NCI-H82 treated with DMSO at 0.1 percent for 48 hours (cell line): ENCODE measurements around the gene NES.

Source experiments
- DNase-seq: peaks from one replicate; lab custom pipeline; 2025; ENCODE audit not compliant: unreplicated experiment; lab: John Stamatoyannopoulos, UW

The NES gene

DNA sequence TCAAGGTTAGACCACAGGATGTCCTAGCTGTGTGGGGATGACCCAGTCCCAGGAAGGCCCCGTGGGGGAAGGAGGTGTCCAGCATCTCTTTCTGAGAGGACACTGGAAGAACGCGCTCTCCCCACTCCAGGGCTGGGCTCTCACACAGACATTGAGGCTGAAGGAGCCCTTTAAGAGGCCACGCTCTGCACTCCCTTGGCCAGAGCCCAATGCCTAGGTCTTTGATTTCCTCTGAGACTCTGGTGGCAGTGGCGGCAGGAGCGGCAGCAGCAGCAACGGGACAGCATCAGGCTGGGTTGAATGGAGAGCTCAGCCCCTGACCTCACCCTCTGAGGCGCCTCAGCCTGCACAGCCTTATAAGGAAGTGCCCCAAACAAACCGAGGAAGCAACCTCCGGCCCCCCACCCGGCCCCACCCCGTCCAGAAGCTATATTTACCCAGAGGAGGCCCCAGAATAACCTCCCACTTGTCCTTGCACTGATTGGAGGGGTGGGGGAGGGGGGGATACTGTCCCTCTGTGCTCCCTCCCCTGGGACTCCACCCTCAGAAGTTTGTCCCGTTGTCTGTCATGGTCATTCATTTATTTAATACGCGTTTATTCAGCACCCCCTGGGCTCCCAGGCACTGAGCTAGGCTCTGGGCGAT is 12.3 kb downstream of the NES start:
- DNase-seq: no peak

DNA sequence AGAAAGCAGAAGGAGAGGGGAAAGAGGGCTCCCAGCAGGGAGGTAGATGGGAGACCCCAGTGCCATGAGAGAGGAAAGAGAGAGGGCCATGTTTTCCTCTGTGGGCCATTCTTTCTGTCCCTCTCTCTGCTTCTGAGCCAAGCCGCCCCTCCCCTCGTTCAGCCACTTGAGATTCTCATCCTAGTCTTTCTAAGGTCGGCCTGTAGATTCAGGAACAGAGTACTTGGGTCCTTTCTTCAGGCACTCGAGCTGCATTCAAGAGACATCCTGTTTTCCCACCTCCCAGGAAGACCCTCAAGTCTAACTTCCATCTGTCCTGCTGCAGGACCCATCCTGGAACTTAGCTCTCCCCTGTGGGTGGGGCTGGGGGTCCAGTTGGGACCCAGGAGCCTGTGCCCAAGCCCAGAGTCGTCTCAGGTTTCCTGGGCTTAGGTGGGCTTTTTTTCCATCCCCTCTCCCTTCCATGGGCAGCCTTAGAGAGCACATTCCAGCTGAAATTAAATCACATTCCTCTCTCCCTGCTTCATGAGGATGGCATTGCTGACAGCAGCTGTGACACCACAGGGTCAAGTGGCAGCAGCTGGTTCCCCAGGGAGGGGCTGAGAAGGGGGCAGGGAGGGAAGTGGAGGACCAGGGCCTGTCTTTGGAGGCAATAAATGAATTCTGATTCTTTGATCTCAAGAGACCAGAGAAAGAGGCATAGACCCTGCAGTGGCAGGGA is 13.0 kb downstream of the NES start:
- no peak for DNase-seq

DNA sequence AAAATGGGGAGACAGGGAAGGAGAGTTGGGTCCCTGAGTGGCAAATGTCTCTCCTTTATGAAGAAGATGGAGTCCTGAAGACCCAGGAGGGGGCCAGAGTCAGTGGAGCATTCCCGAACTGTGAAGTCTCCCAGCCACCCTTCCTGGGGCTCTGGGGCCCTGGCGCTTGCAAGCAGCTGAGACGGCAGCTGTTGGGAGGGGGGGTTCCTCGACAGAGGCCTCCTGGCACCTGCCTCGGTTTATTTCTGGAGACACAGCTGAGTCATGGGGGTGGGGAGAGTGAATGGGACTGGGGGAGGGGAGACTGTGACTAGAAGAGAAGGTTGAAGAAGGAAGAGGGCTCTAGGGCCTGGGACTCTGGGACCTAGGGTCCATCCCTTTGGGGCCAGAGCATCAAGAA is 14.0 kb downstream of the NES start:
- peak; percentile 76 for DNase-seq

DNA sequence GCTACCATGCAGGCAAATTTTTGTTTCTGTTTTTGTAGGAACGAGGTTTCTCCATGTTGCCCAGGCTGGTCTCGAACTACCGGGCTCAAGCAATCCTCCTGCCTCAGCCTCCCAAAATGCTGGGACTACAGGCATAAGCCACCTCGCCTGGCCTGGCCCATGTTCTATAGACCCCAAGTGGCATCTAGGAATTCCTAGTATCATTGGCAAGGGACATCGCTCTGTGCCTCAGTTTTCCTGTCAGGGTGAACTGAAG is 14.5 kb downstream of the NES start:
- DNase-seq: no peak

DNA sequence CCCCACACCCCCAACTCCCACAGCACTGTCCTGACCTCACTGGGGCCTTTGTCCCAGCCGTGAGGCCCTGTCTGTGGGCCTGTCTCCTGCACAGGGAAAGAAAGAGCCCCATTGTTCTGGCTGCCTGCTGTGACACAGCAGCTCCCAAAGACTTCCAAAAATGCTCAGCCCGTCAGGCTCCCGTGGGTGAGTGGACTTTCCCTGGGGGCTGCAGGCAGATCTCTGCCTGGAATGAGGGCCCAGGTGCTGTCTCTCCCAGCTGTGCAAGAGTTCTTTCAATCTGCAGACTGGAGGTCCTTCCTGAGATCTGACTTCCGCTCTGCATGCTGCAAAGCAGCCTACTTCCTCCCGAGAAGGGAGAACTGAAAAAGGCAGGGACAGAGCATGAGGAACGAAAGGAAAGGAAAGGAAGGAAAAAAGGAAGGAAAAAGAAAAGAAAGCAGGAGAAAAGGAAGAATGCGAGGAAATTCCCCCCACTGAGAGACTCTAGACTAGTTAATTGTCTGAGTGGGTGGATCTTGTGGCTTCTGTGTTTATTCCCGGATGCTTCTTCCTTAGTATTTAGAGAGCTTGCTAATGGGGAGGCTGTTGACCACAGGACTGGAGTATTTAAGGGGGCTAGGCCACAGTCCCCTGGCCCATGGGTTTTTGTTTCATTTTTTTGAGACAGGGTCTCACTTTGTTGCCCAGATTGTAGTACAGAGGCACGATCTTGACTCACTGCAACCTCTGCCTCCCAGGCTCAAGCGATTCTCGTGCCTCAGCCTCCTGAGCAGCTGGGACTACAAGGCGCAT is 15.0 kb downstream of the NES start:
- DNase-seq: no peak

DNA sequence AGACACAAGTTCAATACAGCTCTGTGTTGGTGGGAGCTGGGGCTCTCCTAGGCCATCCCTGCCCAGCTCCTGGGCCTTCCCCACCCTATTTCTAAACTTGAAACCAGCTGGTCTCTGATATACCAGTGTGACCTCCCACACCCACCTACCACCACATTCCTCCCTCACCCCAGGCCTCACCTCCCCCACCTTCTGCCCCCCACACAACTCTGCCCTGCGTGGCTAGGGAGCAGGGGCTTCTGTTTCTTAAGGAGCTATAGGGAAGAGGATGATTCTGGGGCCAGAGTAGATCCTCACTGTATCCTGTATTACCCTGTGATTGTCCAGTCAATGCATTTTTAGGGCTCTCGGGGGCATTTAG is 16.5 kb downstream of the NES start:
- DNase-seq: no peak

DNA sequence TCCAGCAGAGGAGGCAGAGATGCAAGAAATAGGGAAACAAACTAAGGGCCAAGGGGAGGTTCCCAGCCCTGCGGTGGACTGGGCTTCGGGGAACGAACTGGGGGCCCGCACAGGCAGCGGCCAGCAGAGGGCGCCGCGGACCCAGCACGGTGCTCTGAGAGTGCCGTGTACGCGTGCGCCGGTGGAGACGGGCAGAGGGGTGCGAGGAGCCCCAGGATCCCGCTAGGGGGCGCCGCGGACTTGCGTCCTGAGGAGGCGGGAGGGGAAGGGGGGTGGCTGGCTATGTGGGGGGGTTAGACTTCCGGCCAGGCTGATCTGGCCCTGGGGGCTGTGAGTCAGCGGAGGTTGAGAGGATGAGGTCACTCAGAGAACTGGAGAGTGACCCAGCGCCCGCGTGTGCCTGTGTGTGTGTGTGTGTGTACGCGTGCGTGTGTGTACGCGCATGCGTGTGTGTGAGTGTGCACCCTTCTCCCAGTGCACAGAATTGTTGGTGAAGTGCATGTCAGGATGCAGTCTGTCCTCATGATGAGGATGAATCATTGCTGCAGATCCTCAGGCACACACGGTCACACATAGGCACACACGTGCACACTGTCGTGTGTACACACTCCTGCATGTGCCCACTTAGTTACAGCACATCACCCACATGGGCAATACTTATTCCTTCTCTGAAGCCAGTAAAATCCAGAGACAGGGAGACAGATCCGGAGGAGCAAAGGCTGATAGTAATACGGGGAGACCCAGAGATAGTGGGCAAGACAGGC is 17.0 kb downstream of the NES start:
- peak; percentile 87 for DNase-seq

DNA sequence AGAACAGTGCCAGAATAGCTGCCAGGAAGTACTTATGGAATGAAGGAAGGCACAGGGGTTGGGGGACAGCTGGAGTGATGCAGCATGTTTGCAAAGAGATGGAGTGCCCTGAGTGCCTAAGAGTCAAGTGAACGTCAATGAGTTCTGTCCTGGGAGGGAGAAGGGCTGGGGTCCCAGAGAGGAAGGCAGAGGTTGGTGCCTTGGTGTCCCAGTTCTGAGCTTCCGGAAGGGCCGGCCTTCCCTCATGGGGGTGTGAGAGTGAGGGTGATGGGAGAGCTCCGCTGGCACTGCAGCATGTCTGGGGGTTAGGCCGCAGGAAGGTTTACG is 17.6 kb downstream of the NES start:
- DNase-seq: no peak

DNA sequence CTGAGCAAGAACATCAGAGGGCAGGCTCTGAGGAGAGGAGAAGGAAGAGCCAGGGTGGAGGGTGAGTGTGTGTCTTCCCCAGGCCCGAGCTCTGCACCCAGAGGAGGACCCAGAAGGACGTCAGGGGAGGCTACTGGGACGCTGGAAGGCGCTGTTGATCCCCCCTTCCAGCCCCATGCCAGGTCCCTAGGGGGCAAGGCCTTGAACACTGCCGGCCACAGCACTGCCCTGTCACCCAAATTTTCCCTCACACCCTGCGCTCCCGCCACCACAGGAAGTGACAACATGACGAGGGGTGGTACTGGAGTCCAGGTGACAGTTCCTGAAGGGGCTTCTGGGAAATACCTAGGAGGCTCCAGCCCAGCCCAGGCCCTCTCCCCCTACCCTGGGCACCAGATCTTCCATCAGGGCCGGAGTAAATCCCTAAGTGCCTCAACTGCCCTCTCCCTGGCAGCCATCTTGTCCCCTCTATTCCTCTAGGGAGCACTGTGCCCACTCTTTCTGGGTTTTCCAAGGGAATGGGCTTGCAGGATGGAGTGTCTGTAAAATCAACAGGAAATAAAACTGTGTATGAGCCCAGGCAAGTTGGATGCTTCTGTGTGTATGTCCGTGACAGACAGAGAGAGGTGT is 18.1 kb downstream of the NES start:
- no peak for DNase-seq

DNA sequence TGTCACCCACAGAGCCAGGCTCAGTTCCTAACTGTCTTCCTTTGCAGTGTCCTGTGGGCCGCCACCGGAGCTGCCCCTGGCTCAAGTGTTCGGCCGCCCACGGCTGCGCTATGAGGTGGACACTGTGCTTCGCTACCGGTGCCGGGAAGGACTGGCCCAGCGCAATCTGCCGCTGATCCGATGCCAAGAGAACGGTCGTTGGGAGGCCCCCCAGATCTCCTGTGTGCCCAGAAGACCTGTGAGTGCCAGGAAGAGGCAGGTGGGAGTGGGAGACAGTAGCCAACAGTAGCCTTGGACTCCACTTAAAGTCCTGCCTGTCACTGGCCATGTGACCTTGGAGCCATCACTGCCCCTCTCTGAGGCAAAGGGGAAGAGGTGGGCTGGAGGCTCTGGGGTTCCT is 18.7 kb downstream of the NES start:
- DNase-seq: no peak

DNA sequence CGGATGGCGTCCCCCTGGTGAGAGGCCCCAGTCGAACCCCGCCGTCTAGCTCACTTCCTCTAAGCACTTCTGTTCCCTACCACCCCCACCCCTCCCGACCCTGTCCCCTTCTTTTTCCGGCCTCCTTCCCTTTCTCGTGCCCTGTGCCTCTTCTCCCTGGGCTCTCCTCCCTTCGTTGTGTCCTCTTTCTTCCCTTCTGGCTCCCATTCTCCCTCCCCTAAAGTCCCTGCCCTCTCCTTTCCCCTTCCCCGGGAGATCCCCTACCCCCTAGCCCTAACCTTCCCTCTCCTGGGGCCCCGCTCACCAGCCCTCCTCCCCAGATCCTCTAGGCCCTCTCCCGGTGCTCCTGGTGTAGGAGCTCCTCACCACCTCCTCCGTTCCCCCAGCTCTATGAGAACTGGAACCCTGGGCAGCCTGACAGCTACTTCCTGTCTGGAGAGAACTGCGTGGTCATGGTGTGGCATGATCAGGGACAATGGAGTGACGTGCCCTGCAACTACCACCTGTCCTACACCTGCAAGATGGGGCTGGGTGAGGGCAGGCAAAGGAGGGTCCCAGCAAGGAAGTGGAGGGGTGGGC is 19.4 kb downstream of the NES start:
- DNase-seq: no peak

DNA sequence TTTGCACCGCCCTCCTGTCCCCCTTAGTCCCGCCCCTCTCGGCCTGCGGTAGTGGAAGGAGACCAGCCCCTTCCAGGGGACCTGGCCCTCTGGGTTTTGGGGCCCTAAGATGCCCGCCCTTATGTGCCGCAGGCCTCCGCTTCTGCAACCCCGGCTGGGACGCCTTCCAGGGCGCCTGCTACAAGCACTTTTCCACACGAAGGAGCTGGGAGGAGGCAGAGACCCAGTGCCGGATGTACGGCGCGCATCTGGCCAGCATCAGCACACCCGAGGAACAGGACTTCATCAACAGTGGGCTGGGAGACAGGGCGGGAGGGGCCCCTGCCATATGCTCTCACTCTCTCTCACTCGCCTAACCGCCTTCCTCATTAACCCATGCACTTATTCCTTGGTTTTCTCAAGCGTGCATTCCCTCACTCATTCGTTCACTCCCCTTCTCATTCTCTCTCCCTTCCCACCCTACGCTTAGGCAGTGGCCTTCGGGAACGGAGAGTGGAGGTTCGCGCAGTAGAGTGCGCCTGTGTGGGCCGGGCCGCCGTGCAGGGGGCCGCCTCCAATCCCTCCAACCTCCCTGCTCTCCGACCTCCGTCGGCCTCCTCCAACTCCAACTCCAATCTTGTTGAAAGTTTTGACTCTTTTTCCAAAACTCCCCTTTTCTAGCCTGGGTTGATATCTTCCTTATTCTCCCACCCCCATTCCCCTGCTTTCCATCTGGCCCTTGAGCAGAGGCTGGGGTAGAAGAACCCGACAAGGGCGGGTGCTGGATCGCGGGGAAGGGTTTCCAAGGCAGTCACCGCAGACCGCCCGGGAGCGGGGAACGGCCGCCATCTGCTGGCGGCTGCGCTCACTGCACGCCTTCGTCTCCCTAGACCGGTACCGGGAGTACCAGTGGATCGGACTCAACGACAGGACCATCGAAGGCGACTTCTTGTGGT is 20.1 kb downstream of the NES start:
- peak; percentile 58 for DNase-seq

DNA sequence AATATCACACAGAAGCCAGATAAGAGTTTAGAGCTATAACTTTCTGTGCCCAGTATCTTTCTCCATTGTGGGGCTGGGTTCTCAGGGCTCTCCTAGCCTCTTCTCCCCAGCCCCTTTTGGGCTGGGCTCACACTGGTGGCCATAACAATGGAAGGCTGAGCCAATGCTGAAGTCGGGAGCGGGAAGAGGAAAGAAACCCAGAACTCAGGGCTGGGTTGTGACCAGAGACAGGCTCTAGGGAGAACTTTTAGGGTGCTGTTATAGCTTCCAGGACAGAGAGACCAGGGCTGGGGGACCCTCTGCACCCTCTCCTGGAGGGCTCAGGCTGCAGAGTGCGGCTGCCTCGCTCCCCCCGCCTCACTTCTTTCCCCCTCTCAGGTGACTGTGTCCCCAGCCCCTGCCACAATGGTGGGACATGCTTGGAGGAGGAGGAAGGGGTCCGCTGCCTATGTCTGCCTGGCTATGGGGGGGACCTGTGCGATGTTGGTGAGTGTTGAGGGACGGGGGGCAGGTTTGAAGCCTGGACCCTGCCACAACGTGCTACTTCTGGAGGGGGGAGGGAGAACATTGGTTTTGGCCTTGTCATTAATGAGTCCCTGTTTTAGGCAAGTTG is 21.2 kb downstream of the NES start:
- DNase-seq: no peak

DNA sequence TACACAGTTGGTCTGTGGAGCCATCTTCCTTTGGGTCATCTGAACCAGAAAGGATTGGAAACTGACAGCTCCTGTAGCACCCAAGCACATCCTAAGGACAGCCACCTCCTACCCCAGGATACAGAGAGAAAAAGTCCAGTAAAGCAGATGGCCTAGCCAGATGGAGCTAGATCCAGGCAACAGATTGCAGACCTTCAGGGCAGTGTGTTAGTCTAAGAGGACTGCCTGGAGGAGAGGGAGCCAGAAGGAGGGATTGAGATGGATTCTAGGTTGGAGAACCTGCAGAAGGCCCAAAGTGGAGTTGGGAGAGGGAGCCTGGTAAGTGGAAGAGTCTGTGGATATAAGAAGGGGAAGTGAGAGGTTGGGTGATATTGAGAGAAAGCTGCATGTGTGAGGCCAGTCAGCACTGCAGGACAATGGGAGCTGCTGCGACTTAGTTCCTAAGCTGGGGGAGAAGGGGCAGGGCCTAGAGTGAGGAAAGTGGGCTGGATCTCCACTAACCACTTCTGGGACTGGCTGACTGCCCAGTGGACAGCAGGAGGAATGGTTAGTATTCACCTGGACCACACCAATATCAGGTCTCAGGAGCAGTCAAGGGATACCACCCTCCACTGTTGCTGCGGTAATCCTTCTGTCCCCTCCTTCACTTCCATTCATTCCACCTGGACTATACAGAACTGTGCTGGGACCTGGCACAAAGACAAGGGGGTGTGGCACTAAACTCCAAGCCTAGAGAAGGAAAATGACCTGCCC is 21.9 kb downstream of the NES start:
- DNase-seq: peak; percentile 67

DNA sequence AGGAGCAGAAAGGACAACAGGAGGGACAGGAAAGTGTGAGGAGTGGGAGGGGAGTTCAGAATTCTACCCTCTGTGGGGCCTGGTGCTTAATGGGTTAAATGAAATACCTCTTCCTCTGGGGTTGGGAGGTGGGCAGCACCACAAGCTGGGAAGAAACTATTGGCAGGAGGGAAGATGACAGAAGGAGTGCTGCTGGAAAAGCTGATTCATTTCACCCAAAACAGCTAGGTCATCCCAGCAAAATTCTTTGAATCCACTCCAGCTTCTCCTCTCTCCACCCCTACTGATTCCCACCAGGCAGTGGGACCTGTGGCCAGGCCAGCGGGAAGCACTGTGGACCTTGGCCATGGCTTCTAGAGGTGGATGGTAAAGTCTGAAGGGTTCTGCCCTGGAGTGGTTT is 22.5 kb downstream of the NES start:
- DNase-seq: no peak

DNA sequence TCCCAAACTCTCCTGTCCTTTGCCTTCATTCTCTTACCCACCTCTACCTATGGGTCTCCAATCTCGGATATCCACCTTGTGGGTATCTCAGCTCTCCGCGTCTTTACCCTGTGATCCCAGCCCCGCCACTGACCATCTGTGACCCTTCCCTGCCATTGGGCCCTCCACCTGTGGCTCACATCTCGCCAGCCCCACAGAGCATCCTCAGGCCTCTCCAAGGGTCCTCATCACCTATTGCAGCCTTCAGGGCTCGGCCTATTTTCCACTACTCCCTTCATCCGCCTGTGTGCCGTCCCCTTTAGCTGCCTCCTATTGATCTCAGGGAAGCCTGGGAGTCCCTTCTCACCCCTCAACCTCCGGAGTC is 24.2 kb downstream of the NES start:
- no peak for DNase-seq

DNA sequence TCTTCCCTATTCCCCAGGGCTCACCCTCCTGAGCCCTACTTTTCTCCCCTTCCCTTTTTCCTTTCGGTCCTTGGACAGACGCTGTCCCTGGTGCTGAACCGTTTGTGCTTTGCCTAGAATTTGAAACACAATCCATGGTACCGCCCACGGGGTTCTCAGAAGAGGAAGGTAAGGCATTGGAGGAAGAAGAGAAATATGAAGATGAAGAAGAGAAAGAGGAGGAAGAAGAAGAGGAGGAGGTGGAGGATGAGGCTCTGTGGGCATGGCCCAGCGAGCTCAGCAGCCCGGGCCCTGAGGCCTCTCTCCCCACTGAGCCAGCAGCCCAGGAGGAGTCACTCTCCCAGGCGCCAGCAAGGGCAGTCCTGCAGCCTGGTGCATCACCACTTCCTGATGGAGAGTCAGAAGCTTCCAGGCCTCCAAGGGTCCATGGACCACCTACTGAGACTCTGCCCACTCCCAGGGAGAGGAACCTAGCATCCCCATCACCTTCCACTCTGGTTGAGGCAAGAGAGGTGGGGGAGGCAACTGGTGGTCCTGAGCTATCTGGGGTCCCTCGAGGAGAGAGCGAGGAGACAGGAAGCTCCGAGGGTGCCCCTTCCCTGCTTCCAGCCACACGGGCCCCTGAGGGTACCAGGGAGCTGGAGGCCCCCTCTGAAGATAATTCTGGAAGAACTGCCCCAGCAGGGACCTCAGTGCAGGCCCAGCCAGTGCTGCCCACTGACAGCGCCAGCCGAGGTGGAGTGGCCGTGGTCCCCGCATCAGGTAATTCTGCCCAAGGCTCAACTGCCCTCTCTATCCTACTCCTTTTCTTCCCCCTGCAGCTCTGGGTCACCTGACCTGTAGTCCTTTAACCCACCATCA is 24.8 kb downstream of the NES start:
- no peak for DNase-seq

DNA sequence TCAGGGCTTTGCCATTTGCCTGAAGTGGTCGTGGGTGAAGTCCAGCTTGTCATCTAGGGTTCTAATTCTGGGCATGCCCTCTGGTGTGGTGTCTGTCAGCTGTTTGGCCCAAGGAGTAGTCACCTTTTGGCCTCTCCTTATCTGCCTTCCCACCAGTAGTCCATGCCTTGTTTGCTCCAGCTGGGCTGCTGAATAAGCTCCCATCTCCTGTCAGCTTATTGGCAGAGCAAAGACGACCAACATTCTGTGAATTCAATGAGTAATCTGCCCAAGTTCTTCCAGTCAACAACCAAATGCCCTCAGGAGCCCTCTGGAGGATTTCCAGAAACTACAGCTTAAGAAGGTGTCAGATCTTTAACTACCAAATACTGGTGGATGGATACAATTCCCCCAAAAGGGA is 28.3 kb downstream of the NES start:
- no peak for DNase-seq
